Measurements from ENCODE around the gene ANTXR1. TPM values are rescaled to one million over a fixed set of nuclear protein-coding genes. Genes with fewer than 3 reads are reported as not detected.
"Not testable (repeated sequence)": the region's sequence is repeated elsewhere in the genome, so short reads cannot be mapped to it uniquely, and the experiment has no call there.

Gene ANTXR1
- total RNA-seq, 1 donor from 2014 or later, result under 0.01 TPM

GRCh38 chr2:69163109-69163508 is 150.1 kb downstream of the ANTXR1 start:
- peak in 1 of 2 donors; percentile 84 for DNase-seq (ENCODE audit: low read depth in 2 of 2)

- no peak for DNase-seq (ENCODE audit: low read depth in 2 of 2)
Measured at GRCh38 chr2:69163556-69163955, 150.6 kb downstream of the ANTXR1 start.

GRCh38 chr2:69164061-69164778 is 151.2 kb downstream of the ANTXR1 start:
- DNase-seq (ENCODE audit: low read depth in 2 of 2), result peak in 1 of 2 donors; percentile 54

- DNase-seq (ENCODE audit: low read depth in 2 of 2), result no peak
Measured at GRCh38 chr2:69165091-69165880, 152.3 kb downstream of the ANTXR1 start.

- no peak for DNase-seq (ENCODE audit: low read depth in 2 of 2)
Measured at GRCh38 chr2:69166465-69166811, 153.5 kb downstream of the ANTXR1 start.

GRCh38 chr2:69166812-69167468 is 154.0 kb downstream of the ANTXR1 start:
- DNase-seq (ENCODE audit: low read depth in 2 of 2), result no peak

- no peak for DNase-seq (ENCODE audit: low read depth in 2 of 2)
Measured at GRCh38 chr2:69167469-69167822, 154.5 kb downstream of the ANTXR1 start.

- no peak for DNase-seq (ENCODE audit: low read depth in 2 of 2)
Measured at GRCh38 chr2:69168144-69168813, 155.3 kb downstream of the ANTXR1 start.

GRCh38 chr2:69168950-69169654 is 156.1 kb downstream of the ANTXR1 start:
- no peak for DNase-seq (ENCODE audit: low read depth in 2 of 2)

- DNase-seq (ENCODE audit: low read depth in 2 of 2), result no peak
Measured at GRCh38 chr2:69169655-69170389, 156.8 kb downstream of the ANTXR1 start.

- DNase-seq (ENCODE audit: low read depth in 2 of 2), result no peak
Measured at GRCh38 chr2:69170661-69171060, 157.7 kb downstream of the ANTXR1 start.

GRCh38 chr2:69171116-69171896 is 158.3 kb downstream of the ANTXR1 start:
- DNase-seq (ENCODE audit: low read depth in 2 of 2), result no peak

- no peak for DNase-seq (ENCODE audit: low read depth in 2 of 2)
Measured at GRCh38 chr2:69171897-69172525, 159.0 kb downstream of the ANTXR1 start.

GRCh38 chr2:69173706-69174105 is 160.7 kb downstream of the ANTXR1 start:
- peak in 1 of 2 donors; percentile 85 for DNase-seq (ENCODE audit: low read depth in 2 of 2)

GRCh38 chr2:69174211-69174610 is 161.2 kb downstream of the ANTXR1 start:
- DNase-seq (ENCODE audit: low read depth in 2 of 2), result not testable (repeated sequence)

GRCh38 chr2:69175790-69176715 is 163.1 kb downstream of the ANTXR1 start:
- no peak for DNase-seq (ENCODE audit: low read depth in 2 of 2)

GRCh38 chr2:69177063-69177771 is 164.2 kb downstream of the ANTXR1 start:
- peak in 1 of 2 donors; percentile 75 for DNase-seq (ENCODE audit: low read depth in 2 of 2)

All from dermis microvascular lymphatic vessel endothelial cell (primary cell).